ENCODE measurements around the gene CCL14. TPM values are rescaled to one million over a fixed set of nuclear protein-coding genes. Genes with fewer than 3 reads are reported as not detected.

CCL14 gene
- total and polyA plus RNA-seq, 2 of the 13 experiments (the other 11 are each of a cell fraction or from before 2014, with no cell fraction given): 1.1 to 1.7 TPM

DNA sequence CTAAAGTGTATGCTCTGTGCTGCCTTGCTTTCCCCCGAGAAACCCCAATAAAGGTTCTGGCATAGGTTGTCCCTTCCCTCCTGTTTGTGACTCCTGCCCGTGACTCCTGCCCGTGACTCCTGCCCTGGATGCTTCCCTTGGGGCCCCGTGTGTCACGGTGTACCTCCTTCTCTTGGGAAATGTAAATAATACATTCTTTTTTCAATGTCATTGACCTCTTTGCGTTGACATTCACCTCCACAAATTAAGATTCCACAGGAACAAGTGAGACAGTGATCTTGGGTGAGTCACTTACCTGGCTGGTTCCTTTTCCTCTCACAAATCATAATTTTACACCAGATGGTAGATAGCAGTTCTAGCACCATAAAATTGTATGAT lies 14.2 kb upstream of the CCL14 start (continued):
- TF ChIP-seq FOXK1 (CRISPR knock-in tag; IDR thresholded peaks at IDR 0.05; ENCODE audit: borderline replicate concordance, low read depth) (peak; percentile 41; the same call in 1 of the 2 replicates), SAP130 (CRISPR knock-in tag; IDR thresholded peaks at IDR 0.05; ENCODE audit: low read depth) (peak; percentile 63), ZNF724P (CRISPR knock-in tag; IDR thresholded peaks at IDR 0.05; ENCODE audit: borderline replicate concordance) (no peak), FOSL1 (CRISPR knock-in tag; IDR thresholded peaks at IDR 0.05; ENCODE audit: borderline replicate concordance) (no peak; the same call in 1 of the 2 replicates), ZNF136 (CRISPR knock-in tag; IDR thresholded peaks at IDR 0.05; ENCODE audit: low read depth) (no peak), POLR2AphosphoS2 (IDR thresholded peaks at IDR 0.05; ENCODE audit: low read depth, low read length) (no peak), ATF4 (CRISPR knock-in tag; IDR thresholded peaks at IDR 0.05) (no peak), ZNF121 (CRISPR knock-in tag; IDR thresholded peaks at IDR 0.05) (no peak), ELK4 (CRISPR knock-in tag; IDR thresholded peaks at IDR 0.05; ENCODE audit: borderline replicate concordance) (no peak), ETV6 (CRISPR knock-in tag; conservative IDR thresholded peaks at IDR 0.05) (no peak), SRSF9 (IDR thresholded peaks at IDR 0.05; ENCODE audit: borderline replicate concordance, insufficient read depth, low read depth, low read length, poor library complexity, severe bottlenecking) (no peak), ZBTB39 (CRISPR knock-in tag; IDR thresholded peaks at IDR 0.05) (no peak), ZNF333 (CRISPR knock-in tag; IDR thresholded peaks at IDR 0.05; ENCODE audit: borderline replicate concordance) (no peak)
- TF ChIP-seq, protein P1, sequence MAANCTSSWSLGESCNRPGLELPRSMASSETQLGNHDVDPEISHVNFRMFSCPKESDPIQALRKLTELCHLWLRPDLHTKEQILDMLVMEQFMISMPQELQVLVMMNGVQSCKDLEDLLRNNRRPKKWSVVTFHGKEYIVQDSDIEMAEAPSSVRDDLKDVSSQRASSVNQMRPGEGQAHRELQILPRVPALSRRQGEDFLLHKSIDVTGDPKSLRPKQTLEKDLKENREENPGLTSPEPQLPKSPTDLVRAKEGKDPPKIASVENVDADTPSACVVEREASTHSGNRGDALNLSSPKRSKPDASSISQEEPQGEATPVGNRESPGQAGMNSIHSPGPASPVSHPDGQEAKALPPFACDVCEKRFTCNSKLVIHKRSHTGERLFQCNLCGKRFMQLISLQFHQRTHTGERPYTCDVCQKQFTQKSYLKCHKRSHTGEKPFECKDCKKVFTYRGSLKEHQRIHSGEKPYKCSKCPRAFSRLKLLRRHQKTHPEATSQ (CRISPR knock-in tag; IDR thresholded peaks at IDR 0.05; ENCODE audit: borderline replicate concordance): no peak
- TF ChIP-seq, protein P2, sequence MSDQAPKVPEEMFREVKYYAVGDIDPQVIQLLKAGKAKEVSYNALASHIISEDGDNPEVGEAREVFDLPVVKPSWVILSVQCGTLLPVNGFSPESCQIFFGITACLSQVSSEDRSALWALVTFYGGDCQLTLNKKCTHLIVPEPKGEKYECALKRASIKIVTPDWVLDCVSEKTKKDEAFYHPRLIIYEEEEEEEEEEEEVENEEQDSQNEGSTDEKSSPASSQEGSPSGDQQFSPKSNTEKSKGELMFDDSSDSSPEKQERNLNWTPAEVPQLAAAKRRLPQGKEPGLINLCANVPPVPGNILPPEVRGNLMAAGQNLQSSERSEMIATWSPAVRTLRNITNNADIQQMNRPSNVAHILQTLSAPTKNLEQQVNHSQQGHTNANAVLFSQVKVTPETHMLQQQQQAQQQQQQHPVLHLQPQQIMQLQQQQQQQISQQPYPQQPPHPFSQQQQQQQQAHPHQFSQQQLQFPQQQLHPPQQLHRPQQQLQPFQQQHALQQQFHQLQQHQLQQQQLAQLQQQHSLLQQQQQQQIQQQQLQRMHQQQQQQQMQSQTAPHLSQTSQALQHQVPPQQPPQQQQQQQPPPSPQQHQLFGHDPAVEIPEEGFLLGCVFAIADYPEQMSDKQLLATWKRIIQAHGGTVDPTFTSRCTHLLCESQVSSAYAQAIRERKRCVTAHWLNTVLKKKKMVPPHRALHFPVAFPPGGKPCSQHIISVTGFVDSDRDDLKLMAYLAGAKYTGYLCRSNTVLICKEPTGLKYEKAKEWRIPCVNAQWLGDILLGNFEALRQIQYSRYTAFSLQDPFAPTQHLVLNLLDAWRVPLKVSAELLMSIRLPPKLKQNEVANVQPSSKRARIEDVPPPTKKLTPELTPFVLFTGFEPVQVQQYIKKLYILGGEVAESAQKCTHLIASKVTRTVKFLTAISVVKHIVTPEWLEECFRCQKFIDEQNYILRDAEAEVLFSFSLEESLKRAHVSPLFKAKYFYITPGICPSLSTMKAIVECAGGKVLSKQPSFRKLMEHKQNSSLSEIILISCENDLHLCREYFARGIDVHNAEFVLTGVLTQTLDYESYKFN (CRISPR knock-in tag; conservative IDR thresholded peaks at IDR 0.05): peak; percentile 75
- TF ChIP-seq, protein P3, sequence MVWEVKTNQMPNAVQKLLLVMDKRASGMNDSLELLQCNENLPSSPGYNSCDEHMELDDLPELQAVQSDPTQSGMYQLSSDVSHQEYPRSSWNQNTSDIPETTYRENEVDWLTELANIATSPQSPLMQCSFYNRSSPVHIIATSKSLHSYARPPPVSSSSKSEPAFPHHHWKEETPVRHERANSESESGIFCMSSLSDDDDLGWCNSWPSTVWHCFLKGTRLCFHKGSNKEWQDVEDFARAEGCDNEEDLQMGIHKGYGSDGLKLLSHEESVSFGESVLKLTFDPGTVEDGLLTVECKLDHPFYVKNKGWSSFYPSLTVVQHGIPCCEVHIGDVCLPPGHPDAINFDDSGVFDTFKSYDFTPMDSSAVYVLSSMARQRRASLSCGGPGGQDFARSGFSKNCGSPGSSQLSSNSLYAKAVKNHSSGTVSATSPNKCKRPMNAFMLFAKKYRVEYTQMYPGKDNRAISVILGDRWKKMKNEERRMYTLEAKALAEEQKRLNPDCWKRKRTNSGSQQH (CRISPR knock-in tag; IDR thresholded peaks at IDR 0.05; ENCODE audit: low read depth): 0 out of 2 replicates have a peak, but pooled peaks have one; percentile 20
- TF ChIP-seq, protein P4, sequence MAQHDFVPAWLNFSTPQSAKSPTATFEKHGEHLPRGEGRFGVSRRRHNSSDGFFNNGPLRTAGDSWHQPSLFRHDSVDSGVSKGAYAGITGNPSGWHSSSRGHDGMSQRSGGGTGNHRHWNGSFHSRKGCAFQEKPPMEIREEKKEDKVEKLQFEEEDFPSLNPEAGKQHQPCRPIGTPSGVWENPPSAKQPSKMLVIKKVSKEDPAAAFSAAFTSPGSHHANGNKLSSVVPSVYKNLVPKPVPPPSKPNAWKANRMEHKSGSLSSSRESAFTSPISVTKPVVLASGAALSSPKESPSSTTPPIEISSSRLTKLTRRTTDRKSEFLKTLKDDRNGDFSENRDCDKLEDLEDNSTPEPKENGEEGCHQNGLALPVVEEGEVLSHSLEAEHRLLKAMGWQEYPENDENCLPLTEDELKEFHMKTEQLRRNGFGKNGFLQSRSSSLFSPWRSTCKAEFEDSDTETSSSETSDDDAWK (CRISPR knock-in tag; IDR thresholded peaks at IDR 0.05): no peak
